ENCODE measurements around the gene BFSP2. TPM values are rescaled to one million over a fixed set of nuclear protein-coding genes. Genes with fewer than 3 reads are reported as not detected.
"Not testable (repeated sequence)": the region's sequence is repeated elsewhere in the genome, so short reads cannot be mapped to it uniquely, and the experiment has no call there.

The BFSP2 gene
- total RNA-seq, 3 donors from 2014 or later = not detected

- ATAC-seq (peak; percentile 77), DNase-seq (peak in 2 of 3 donors; percentile 80 to 82)
- peaks cover 13% of the 10 kb centered on the region for H3K4me1 ChIP-seq (ENCODE audit: low read depth)
- H3K9me3 ChIP-seq = no peaks in the 10 kb centered on the region
- no peak for TF ChIP-seq CTCF (IDR thresholded peaks at IDR 0.05)
- H3K36me3 ChIP-seq (ENCODE audit: low read depth) = no peaks in the 10 kb centered on the region
- no peak overlapping the region for H3K4me3 ChIP-seq
- intact Hi-C loops (cut with DNase I, micrococcal nuclease) = no loop called here
Measured at GRCh38 chr3:133472242-133472641, 72.4 kb downstream of the BFSP2 start.

- Histone ChIP-seq H3K9me3 (no peaks in the 10 kb centered on the region), H3K36me3 (ENCODE audit: low read depth) (no peaks in the 10 kb centered on the region), H3K4me1 (ENCODE audit: low read depth) (peaks cover 13% of the 10 kb centered on the region), H3K4me3 (no peak overlapping the region)
- intact Hi-C loops (cut with DNase I, micrococcal nuclease) = no loop called here
- DNase-seq (no peak), ATAC-seq (no peak)
- TF ChIP-seq CTCF (IDR thresholded peaks at IDR 0.05) = no peak
Measured at GRCh38 chr3:133472889-133473288, 73.0 kb downstream of the BFSP2 start.

GRCh38 chr3:133473472-133474191, 73.8 kb downstream of the BFSP2 start:
- H3K9me3 ChIP-seq; DNase-seq; H3K4me3 ChIP-seq; ATAC-seq; intact Hi-C loops (cut with DNase I, micrococcal nuclease); H3K36me3 ChIP-seq (ENCODE audit: low read depth): not testable (repeated sequence)
- H3K4me1 ChIP-seq (ENCODE audit: low read depth) = peaks cover 13% of the 10 kb centered on the region

- DNase-seq = peak in 2 of 3 donors; percentile 48 to 63
- Histone ChIP-seq H3K9me3 (no peaks in the 10 kb centered on the region), H3K4me3 (no peak overlapping the region), H3K4me1 (ENCODE audit: low read depth) (peaks cover 15% of the 10 kb centered on the region), H3K36me3 (ENCODE audit: low read depth) (no peaks in the 10 kb centered on the region)
- peak; percentile 74 for ATAC-seq
- intact Hi-C loops (cut with DNase I, micrococcal nuclease) = no loop called here
- no peak for TF ChIP-seq CTCF (IDR thresholded peaks at IDR 0.05)
Measured at GRCh38 chr3:133474251-133474801, 74.5 kb downstream of the BFSP2 start.

- no peaks in the 10 kb centered on the region for H3K36me3 ChIP-seq (ENCODE audit: low read depth)
- no peak for TF ChIP-seq CTCF (IDR thresholded peaks at IDR 0.05)
- intact Hi-C loops (cut with DNase I, micrococcal nuclease) = no loop called here
- DNase-seq = no peak
- no peak for ATAC-seq
- no peak overlapping the region for H3K4me3 ChIP-seq
- no peaks in the 10 kb centered on the region for H3K9me3 ChIP-seq
- H3K4me1 ChIP-seq (ENCODE audit: low read depth) = peaks cover 20% of the 10 kb centered on the region
Measured at GRCh38 chr3:133474817-133475216, 75.0 kb downstream of the BFSP2 start.

GRCh38 chr3:133475245-133476010, 75.6 kb downstream of the BFSP2 start:
- H3K4me3 ChIP-seq = no peak overlapping the region
- H3K4me1 ChIP-seq (ENCODE audit: low read depth) = peaks cover 22% of the 10 kb centered on the region
- H3K36me3 ChIP-seq (ENCODE audit: low read depth) = no peaks in the 10 kb centered on the region
- intact Hi-C loops (cut with DNase I, micrococcal nuclease) = no loop called here
- no peaks in the 10 kb centered on the region for H3K9me3 ChIP-seq
- ATAC-seq (no peak), DNase-seq (no peak)
- TF ChIP-seq CTCF (IDR thresholded peaks at IDR 0.05) = no peak

Measured in mucosa of descending colon (tissue), 3 donors.